GM10248 (cell line): Measurements from ENCODE around the gene RCC2.
"Not testable (repeated sequence)": the region's sequence is repeated elsewhere in the genome, so short reads cannot be mapped to it uniquely, and the experiment has no call there.

Experiments used
- CTCF ChIA-PET: fragments of 300-600 bp; sonication (Branson Sonifier 250); formaldehyde crosslinking; extraction: SDS; loops from one replicate; lab custom pipeline; 2021; ENCODE audit warnings: antibody characterized with exemption; lab: Yijun Ruan, JAX
- POLR2A ChIA-PET: fragments of 350-650 bp; sonication (Branson Sonifier 250); formaldehyde crosslinking; extraction: SDS; loops from one replicate; lab custom pipeline; 2020; ENCODE audit warnings: antibody characterized with exemption; lab: Yijun Ruan, JAX
- DNase-seq: peaks from one replicate; pipeline ENCODE4 v3.0.0; 2012; ENCODE audit errors: extremely low spot score
- CTCF ChIP-seq: IDR thresholded peaks from 2 replicates; pipeline ENCODE4 v1.5.1; 2012; ENCODE audit warnings: mild to moderate bottlenecking, low read depth; ENCODE audit errors: extremely low read depth, missing control alignments, control extremely low read depth

RCC2 gene

GRCh38 chr1:17472814-17473213, 33.3 kb upstream of the RCC2 start:
- DNase-seq = no peak
- POLR2A ChIA-PET = no interaction called here
- CTCF ChIA-PET = interaction anchor here (1.4 kb wide), 1 partner anchor 30 kb away, joined by 4 read pairs; no protein-coding TSS in a partner anchor
- no peak for TF ChIP-seq CTCF

- CTCF ChIA-PET = interaction anchor here (0.9 to 1.4 kb wide), 2 partner anchors 10 to 32 kb away, joined by 4 read pairs; no protein-coding TSS in a partner anchor
- TF ChIP-seq CTCF = no peak
- DNase-seq = no peak
- POLR2A ChIA-PET = no interaction called here
Measured at GRCh38 chr1:17471393-17471792, 31.9 kb upstream of the RCC2 start.

- ChIA-PET POLR2A (no interaction called here), CTCF (no interaction called here)
- TF ChIP-seq CTCF = no peak
- no peak for DNase-seq
Measured at GRCh38 chr1:17470021-17470799, 30.7 kb upstream of the RCC2 start.

GRCh38 chr1:17468357-17469265, 29.1 kb upstream of the RCC2 start:
- DNase-seq = not testable (repeated sequence)
- POLR2A ChIA-PET = interaction anchor here (0.6 kb wide), 2 partner anchors 68 to 117 kb away, joined by 3 read pairs; no protein-coding TSS in a partner anchor
- CTCF ChIA-PET = interaction anchor here (0.8 to 2.0 kb wide), 3 partner anchors 21 to 29 kb away, joined by 3 to 6 read pairs (median 3); no protein-coding TSS in a partner anchor

GRCh38 chr1:17466359-17466758, 26.9 kb upstream of the RCC2 start:
- POLR2A ChIA-PET = no interaction called here
- no peak for TF ChIP-seq CTCF
- no peak for DNase-seq
- CTCF ChIA-PET = interaction anchor here (1.2 kb wide), 1 partner anchor 11 kb away, joined by 3 read pairs; no protein-coding TSS in a partner anchor

- ChIA-PET POLR2A (no interaction called here), CTCF (no interaction called here)
- DNase-seq = no peak
- TF ChIP-seq CTCF = no peak
Measured at GRCh38 chr1:17465228-17465627, 25.8 kb upstream of the RCC2 start.
